ENCODE data around the gene FLNB.

DNA sequence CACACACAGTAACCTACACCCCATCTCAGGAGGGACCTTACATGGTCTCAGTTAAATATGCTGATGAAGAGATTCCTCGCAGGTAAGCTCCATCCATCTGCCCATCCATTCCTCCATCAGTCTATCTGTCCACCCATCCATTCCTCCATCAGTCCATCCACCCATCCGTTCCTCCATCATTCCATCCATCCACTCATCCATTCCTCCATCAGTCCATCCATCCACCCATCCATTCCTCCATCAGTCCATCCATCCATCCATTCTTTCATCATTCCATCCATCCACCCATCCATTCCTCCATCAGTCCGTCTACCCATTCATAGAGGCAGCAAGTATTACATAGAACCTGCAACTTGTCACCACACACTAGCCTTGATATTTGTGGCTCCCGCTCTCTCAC, 124.6 kb downstream of the FLNB start:
- no peak for TF ChIP-seq ZNF232 (CRISPR knock-in tag; IDR thresholded peaks at IDR 0.05)
- TF ChIP-seq, protein P1, sequence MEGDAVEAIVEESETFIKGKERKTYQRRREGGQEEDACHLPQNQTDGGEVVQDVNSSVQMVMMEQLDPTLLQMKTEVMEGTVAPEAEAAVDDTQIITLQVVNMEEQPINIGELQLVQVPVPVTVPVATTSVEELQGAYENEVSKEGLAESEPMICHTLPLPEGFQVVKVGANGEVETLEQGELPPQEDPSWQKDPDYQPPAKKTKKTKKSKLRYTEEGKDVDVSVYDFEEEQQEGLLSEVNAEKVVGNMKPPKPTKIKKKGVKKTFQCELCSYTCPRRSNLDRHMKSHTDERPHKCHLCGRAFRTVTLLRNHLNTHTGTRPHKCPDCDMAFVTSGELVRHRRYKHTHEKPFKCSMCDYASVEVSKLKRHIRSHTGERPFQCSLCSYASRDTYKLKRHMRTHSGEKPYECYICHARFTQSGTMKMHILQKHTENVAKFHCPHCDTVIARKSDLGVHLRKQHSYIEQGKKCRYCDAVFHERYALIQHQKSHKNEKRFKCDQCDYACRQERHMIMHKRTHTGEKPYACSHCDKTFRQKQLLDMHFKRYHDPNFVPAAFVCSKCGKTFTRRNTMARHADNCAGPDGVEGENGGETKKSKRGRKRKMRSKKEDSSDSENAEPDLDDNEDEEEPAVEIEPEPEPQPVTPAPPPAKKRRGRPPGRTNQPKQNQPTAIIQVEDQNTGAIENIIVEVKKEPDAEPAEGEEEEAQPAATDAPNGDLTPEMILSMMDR (IDR thresholded peaks at IDR 0.05) = no peak
- no peak for TF ChIP-seq CBFB (CRISPR knock-in tag; IDR thresholded peaks at IDR 0.05; ENCODE audit: low read depth)
